Hindlimb muscle (tissue), 1 donor: ENCODE measurements around the gene CUL1. TPM values are rescaled to one million over a fixed set of nuclear protein-coding genes. Genes with fewer than 3 reads are reported as not detected.
"Not testable (repeated sequence)": the region's sequence is repeated elsewhere in the genome, so short reads cannot be mapped to it uniquely, and the experiment has no call there.

ENCODE experiments used
- DNase-seq: peaks from one replicate; pipeline ENCODE4 v3.0.0-alpha.2; 2013
- polyA plus RNA-seq: library from polyadenylated mRNA; unstranded; fragments of 120-200 nt; gene quantifications from one replicate; pipeline ENCODE4 v1.2.1, GENCODE V29; 2013; ENCODE audit not compliant: insufficient read length

The CUL1 gene
- polyA plus RNA-seq, 1 donor, result 52.5 TPM

- peak; percentile 18 for DNase-seq
Observed at GRCh38 chr7:148697256-148698006, 1.3 kb upstream of the CUL1 start.

GRCh38 chr7:148698007-148698396 is 701 bp upstream of the CUL1 start:
- DNase-seq, result peak; percentile 12

DNA sequence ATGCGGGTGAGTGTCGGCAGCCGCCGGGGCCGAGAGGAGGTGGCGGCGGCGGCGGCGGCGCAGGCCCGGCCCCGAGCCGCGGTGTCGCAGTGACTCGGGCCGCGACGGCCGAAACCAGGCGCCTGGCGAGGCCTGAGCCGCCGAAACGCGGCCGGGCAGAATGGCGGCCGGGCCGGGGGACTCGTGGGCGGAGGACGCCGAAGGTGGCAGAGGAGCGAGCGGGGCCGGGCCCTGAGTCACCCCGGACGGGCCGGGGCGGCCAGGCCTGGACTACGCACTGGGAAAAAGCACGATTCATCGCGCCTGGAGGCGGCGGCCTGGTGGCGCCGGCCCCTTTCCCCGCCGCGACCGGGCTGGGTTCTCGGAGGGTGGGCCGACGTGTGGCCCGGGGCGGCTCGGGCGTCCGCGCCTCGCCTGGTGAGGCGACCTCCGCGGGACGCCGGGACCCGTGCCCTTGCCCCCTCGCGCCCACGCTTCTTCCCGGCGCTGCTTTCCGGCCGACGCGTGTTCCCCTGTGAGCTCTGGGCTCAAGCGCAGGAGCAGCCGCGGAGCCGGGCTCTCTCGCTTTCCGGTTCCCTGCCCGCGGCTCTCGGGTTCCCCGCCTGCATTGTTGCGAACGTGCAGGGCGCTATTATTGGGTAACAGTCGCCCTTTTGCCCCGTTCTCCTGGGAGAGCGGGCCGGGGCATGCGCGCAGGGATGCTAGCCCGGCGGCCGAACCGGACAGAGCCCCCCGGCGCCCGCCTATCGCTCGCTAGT is 500 bp downstream of the CUL1 start:
- DNase-seq, result peak; percentile 56

DNA sequence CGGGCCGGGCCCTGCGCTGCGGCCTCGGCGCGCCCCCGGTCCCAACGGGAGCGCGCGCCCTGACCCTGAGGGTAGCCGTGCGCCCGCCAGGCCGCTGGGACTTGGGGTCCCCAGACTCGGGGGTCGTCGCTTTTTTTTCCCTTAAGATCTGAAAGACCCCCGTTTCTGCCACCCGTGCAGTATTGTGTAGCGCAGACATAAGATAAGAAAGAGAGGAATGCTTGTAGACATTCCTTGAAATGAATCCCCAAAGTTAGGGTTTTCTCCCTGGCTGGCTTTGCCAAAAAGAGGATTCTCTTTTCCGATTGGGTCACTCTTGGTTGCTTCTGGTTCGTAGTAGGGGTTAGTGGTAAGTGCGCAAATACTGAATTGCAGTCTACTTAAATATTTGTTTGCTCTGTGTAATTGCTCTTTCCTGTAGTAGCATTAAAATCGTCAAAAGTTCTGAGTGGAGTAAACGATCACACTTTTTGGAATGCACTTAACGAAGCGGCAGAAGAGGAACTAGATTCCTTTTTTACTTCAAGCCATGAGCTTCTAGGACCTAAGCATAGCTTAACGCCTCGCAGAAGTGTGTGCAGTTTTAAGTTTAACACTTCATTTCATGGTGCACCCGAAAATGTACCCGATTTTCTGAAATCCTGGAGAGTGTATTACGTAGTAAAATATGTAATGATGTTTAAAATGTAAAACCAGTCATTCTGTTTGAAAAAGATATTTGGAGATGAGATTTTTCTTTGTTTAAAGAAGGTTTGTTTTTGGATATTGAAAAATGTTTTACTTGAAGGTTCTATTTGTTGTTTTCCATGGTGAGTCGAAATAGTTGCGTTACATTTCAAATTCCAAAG is 1.3 kb downstream of the CUL1 start:
- DNase-seq, result peak; percentile 33

DNA sequence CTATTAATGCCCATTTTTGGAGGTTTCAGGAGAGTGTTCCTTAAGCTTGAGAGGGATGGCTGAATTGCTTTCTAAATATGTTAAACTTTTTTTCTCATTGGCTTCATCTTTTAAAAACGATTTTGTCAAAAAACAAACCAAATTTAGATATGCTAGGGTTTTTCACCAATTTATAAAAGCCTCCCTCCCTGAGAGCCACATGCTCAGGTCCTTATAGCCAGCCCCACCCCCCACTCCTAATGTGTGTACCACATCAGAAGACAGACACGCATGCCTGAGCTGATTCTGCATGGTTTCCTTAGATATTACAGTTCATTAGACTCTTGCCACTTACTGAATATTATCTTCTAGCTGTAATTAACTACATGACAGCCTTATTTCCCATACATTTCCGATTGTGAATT is 2.0 kb downstream of the CUL1 start:
- DNase-seq, result peak; percentile 19

GRCh38 chr7:148701414-148701813 is 2.7 kb downstream of the CUL1 start:
- no peak for DNase-seq

GRCh38 chr7:148702876-148703670 is 4.4 kb downstream of the CUL1 start:
- DNase-seq, result no peak

DNA sequence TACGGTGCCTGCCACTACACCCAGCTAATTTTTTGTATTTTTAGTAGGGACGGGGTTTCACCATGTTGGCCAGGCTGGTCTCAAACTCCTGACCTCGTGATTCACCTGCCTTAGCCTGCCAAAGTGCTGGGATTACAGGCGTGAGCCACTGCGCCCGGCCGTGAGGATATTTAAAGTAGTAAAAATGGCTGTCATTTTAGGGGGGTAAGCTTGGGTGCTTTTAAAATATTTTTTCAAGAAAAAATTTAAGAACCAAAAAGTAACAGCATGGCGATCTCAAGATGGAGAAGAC is 4.9 kb downstream of the CUL1 start:
- not testable (repeated sequence) for DNase-seq

GRCh38 chr7:148704189-148704588 is 5.5 kb downstream of the CUL1 start:
- no peak for DNase-seq

GRCh38 chr7:148704970-148705369 is 6.3 kb downstream of the CUL1 start:
- DNase-seq, result no peak

- DNase-seq, result no peak
Observed at GRCh38 chr7:148706368-148706767, 7.7 kb downstream of the CUL1 start.

- DNase-seq, result no peak
Observed at GRCh38 chr7:148708026-148708885, 9.6 kb downstream of the CUL1 start.

DNA sequence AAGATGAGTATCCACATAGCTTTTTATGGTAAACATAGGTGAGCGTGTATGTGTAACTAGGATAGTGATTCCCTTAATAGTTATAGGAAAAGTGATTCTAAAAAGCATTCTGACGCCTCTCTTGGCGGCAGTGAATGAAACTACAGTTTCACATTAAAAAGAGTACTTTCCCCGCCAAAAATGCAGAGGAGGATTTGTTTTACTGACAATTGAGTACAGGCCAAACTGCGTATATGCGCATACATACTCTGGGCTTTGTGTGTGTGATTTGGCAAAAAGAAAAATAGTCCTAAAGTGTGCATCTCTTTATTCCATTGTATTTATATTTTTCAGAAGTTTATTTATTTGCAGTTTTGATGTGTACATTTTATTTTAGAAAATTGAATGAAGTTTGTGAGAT is 10.3 kb downstream of the CUL1 start:
- DNase-seq, result no peak

GRCh38 chr7:148710426-148710825 is 11.7 kb downstream of the CUL1 start:
- not testable (repeated sequence) for DNase-seq

GRCh38 chr7:148711191-148712102 is 12.7 kb downstream of the CUL1 start:
- DNase-seq, result no peak

DNA sequence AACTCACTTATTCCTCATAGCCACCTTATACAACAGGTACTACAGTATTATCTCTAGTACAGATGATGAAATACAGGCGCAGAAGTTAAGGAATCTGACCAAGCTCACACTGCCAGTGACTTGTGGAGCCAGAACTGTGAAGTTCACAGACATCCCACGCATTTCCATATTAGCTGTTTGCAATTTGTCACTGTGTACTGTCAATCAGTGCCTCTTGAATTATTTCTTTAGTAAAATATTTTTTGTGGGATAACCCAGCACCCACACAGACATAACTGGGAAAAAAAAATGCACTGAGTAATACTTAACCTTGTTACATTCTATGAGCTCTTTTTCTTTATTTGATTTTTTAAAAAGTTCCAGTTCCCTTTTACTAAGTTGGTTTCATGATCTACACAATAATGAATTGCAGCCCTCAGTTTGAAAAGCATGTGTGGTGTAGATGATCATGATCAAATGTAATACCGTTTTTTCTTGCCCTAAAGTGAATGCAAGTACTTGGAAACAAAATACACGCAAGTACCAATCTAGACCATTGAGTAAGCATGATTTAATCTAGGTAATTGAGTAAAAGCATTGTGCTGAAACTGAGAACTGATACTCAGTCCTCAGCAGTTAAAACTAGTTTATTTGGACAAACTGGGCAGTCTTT is 14.1 kb downstream of the CUL1 start:
- DNase-seq, result no peak

DNA sequence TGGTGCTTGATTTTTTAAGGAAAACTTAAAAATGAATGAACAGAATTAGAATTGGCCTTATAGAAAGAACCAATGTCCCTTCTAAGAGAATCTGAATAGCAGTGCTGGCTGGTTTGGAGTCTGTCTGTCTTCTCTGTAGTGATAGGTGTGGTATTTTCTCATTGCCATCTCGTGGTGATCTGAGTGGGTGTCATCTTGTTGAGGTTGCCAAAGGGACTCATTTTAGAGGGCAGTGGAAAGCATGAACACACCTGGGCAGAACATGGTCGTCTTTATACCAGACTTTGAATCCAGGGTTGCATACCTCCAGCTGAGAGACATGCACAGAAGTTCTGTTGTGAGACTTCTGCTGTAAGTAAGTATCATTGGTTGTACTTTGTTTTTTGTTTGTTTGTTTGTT is 15.8 kb downstream of the CUL1 start:
- no peak for DNase-seq

- DNase-seq, result no peak
Observed at GRCh38 chr7:148715027-148715426, 16.3 kb downstream of the CUL1 start.

DNA sequence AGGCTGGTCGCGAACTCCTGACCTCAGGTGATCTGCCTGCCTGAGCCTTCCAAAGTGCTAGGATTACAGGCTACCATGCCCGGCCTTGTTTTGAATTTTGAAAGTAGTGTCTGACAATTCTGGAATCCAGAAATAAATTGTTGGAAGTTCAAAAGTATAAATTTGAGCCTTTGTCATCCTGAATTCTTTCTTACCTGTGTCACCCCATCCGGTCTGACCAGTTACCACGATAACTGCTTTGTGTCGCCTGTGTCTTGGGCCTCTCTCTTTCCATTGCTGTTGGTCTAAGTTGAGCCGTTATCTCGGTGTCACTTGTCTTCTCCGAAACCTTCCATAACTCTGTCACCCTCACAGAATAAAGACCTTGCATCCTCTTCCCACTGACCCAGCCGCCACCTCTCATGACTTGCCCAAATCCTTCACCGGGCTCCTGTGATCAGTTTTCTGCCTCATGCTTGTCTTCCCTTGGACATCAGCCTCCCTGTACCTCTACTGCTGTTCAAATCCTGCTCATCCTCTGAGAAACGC is 18.6 kb downstream of the CUL1 start:
- no peak for DNase-seq

GRCh38 chr7:148718431-148718830 is 19.7 kb downstream of the CUL1 start:
- no peak for DNase-seq
